Liver (tissue), 3 donors: ENCODE measurements around the gene EEF1A1.

ENCODE experiments used
- CTCF ChIP-seq: fragments of 150-350 bp; IDR thresholded peaks from 2 replicates; pipeline ENCODE4 v1.5.1; 2017; ENCODE audit warnings: improper control_type of control experiment, low read depth, low read length; ENCODE audit not compliant: missing input control
- EGR1 ChIP-seq, 2 donors: IDR thresholded peaks; 2 replicates each; pipeline ENCODE4 v1.6.1; 2016 to 2018; ENCODE audit warnings: antibody characterized with exemption in 2 of 2, low read depth in 2 of 2
- GABPA ChIP-seq, 2 donors: IDR thresholded peaks in 1 of 2; conservative IDR thresholded peaks in 1 of 2; 2 replicates each; pipeline ENCODE4 v1.6.1; 2016; ENCODE audit warnings: antibody characterized with exemption in 2 of 2, mild to moderate bottlenecking in 1 of 2, moderate library complexity in 1 of 2
- JUND ChIP-seq, 2 donors: IDR thresholded peaks; 2 replicates each; pipeline ENCODE4 v1.6.1; 2016; ENCODE audit warnings: antibody characterized with exemption in 2 of 2
- RAD21 ChIP-seq, 2 donors: IDR thresholded peaks; 2 replicates each; pipeline ENCODE4 v1.6.1; 2016; ENCODE audit warnings: antibody characterized with exemption in 2 of 2, mild to moderate bottlenecking in 2 of 2
- REST ChIP-seq: IDR thresholded peaks from 2 replicates; pipeline ENCODE4 v1.6.1; 2016; ENCODE audit warnings: antibody characterized with exemption, mild to moderate bottlenecking
- SP1 ChIP-seq: IDR thresholded peaks from 2 replicates; pipeline ENCODE4 v1.6.1; 2018; ENCODE audit warnings: antibody characterized with exemption, mild to moderate bottlenecking
- TAF1 ChIP-seq: conservative IDR thresholded peaks from 2 replicates; pipeline ENCODE4 v1.6.1; 2016; ENCODE audit warnings: antibody characterized with exemption, mild to moderate bottlenecking
- YY1 ChIP-seq: IDR thresholded peaks from 2 replicates; pipeline ENCODE4 v1.6.1; 2016; ENCODE audit warnings: antibody characterized with exemption, mild to moderate bottlenecking
- TF ChIP-seq, protein P1 (sequence below): IDR thresholded peaks from 2 replicates; pipeline ENCODE4 v1.6.1; 2016; ENCODE audit warnings: antibody characterized with exemption
- TF ChIP-seq, protein P2 (sequence below): IDR thresholded peaks from 2 replicates; pipeline ENCODE4 v1.6.1; 2016; ENCODE audit warnings: antibody characterized with exemption
- donor health status: healthy.
- donor health status: healthy.

DNA sequence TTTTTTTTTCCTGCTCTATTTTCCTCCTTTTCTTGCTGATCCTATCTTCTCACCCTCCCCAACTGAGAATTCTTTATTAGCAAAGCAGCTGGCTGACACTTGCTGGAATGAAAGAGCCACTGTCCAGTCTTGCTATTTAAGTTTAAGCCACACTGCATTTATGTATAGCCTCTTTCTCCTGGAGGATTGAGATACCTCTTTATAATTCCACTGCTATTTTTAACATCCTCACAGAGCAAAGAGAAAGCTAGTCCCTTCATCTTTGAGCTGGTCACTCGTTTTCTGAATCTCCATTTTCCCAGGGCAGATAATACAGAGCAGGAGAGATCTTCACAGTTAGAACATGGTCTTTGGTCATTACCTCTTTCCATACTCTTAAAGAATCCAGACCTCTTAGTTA, 36.0 kb upstream of the EEF1A1 start:
- TF ChIP-seq CTCF (no peak), RAD21 (IDR thresholded peaks at IDR 0.05) (no peak), EGR1 (IDR thresholded peaks at IDR 0.05; ENCODE audit: low read depth in 2 of 2) (no peak), SP1 (no peak), GABPA (IDR thresholded peaks at IDR 0.05 in 1 of 2, conservative IDR thresholded peaks at IDR 0.05 in 1 of 2) (no peak), TAF1 (no peak), JUND (IDR thresholded peaks at IDR 0.05) (no peak), REST (no peak), YY1 (no peak)
- TF ChIP-seq, protein P1, sequence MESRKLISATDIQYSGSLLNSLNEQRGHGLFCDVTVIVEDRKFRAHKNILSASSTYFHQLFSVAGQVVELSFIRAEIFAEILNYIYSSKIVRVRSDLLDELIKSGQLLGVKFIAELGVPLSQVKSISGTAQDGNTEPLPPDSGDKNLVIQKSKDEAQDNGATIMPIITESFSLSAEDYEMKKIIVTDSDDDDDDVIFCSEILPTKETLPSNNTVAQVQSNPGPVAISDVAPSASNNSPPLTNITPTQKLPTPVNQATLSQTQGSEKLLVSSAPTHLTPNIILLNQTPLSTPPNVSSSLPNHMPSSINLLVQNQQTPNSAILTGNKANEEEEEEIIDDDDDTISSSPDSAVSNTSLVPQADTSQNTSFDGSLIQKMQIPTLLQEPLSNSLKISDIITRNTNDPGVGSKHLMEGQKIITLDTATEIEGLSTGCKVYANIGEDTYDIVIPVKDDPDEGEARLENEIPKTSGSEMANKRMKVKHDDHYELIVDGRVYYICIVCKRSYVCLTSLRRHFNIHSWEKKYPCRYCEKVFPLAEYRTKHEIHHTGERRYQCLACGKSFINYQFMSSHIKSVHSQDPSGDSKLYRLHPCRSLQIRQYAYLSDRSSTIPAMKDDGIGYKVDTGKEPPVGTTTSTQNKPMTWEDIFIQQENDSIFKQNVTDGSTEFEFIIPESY: no peak
- TF ChIP-seq, protein P2, sequence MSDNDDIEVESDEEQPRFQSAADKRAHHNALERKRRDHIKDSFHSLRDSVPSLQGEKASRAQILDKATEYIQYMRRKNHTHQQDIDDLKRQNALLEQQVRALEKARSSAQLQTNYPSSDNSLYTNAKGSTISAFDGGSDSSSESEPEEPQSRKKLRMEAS: no peak
